Stimulated activated naive B cell treated with anti-CD40 and anti-IgM and Interleukin-4, amounts not matched to agents 10 μg/mL and 1 μg/mL and 100 μg/mL, for 72 hours (primary cell): ENCODE measurements around the gene CHPF2.

Experiments
- ATAC-seq, 2 donors: fragments of 150-1000 bp; cut with Tn5 transposase; replicated peaks; 2 replicates each; pipeline ENCODE4 v1.10.0; 2021; ENCODE audit warnings: moderate library complexity in 1 of 2
- DNase-seq: peaks from one replicate; pipeline ENCODE4 v3.0.0; 2021
- H3K27ac Mint-ChIP-seq: one replicate; pipeline ENCODE4 v1.8.0; 2022; ENCODE audit warnings: mild to moderate bottlenecking, mixed read lengths
- H3K27me3 Mint-ChIP-seq, 2 donors: one replicate each; pipeline ENCODE4 v1.8.0; 2022; ENCODE audit warnings: mixed read lengths in 2 of 2
- H3K36me3 Mint-ChIP-seq, 2 donors: one replicate each; pipeline ENCODE4 v1.8.0; 2022; ENCODE audit warnings: mixed read lengths in 2 of 2, mild to moderate bottlenecking in 1 of 2
- H3K4me1 Mint-ChIP-seq, 2 donors: one replicate each; pipeline ENCODE4 v1.8.0; 2022; ENCODE audit warnings: mixed read lengths in 2 of 2, mild to moderate bottlenecking in 1 of 2
- H3K4me3 Mint-ChIP-seq, 2 donors: one replicate each; pipeline ENCODE4 v1.8.0; 2022; ENCODE audit warnings: mild to moderate bottlenecking in 2 of 2, mixed read lengths in 2 of 2, moderate library complexity in 1 of 2
- H3K9me3 Mint-ChIP-seq, 2 donors: one replicate each; pipeline ENCODE4 v1.8.0; 2022; ENCODE audit warnings: mixed read lengths in 2 of 2, mild to moderate bottlenecking in 1 of 2

The CHPF2 gene

DNA sequence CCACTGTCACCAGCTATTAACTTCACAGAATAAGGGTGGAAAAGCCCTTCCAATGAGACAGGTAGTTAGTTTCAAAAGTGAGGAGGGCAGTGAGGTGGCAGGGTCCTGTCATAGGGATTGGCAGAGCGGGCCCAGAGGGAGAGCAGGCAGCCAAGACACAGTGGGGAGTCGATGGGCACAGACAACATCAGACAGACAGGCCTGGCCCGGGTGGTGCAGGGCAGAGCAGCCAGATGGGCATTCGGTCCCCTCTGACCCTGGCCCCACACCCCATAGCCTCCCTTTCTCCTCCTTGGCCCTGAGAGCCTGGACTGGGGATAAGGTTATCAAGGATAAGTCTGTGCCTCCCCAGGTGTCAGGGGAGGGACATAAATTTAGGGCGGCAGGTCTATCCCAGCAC lies 47.6 kb downstream of the CHPF2 start:
- Mint-ChIP-seq H3K27me3 (peaks cover 79 to 86% of the 10 kb centered on the region in 2 donors), H3K9me3 (peaks cover 0 to 4% of the 10 kb centered on the region in 2 donors)
- no peak for ATAC-seq

DNA sequence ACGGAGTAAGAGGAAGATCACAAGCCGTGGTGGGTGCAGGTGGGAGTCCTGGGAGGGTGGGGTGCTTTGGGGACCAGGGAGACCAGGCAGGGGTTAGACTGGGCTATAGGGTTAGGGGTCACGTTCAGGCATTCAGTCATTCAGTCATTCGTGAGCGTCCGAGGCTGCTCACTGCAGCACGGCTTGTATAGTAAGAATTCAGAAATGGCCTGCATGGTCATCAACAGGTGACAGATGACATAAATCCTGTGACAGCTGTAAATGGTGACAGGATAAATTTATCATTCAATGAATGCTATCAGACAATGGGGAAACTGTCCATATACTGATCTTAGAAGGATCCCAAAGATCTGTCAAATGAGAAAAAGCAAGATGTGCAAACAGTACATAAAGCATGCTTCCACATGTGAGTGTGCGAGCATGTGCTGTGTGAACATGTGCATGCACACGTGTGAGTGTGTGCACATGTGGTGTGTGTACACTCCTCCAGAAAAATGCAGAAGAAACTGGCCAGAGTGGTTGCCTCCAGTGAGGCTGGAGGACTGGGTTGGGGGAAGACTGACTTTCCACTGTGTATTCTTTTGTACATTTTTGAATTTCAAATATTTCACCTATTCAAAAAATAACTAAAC lies 48.2 kb downstream of the CHPF2 start:
- no peak overlapping the region for H3K4me3 Mint-ChIP-seq
- peaks cover 73 to 86% of the 10 kb centered on the region in 2 donors for H3K27me3 Mint-ChIP-seq
- H3K36me3 Mint-ChIP-seq: no peaks in the 10 kb centered on the region
- peaks cover 9 to 17% of the 10 kb centered on the region in 2 donors for H3K4me1 Mint-ChIP-seq
- peaks cover 0 to 4% of the 10 kb centered on the region in 2 donors for H3K9me3 Mint-ChIP-seq
- ATAC-seq: no peak
- DNase-seq: no peak
- H3K27ac Mint-ChIP-seq: no peak overlapping the region

More for the DNA sequence above, 47.6 kb downstream of the CHPF2 start:
- Mint-ChIP-seq H3K36me3 (no peaks in the 10 kb centered on the region), H3K4me3 (no peak overlapping the region), H3K4me1 (peaks cover 9 to 17% of the 10 kb centered on the region in 2 donors), H3K27ac (no peak overlapping the region)
- DNase-seq: no peak

DNA sequence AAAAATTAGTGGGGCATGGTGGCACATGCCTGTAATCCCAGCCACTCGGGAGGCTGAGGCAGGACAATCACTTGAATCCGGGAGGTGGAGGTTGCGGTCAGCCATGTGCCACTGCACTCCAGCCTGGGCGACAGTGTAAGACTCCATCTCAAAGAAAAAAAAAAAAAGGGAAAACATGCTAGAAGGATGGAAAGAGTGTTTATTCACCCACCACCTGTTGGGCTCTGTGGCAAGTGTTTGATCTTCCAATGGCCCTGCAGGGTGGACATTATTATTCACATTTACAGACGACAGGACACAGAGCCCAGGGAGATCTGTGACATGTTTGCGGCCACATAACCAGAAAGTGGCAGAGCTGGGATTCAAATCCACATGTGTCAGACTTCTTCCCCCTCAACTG lies 49.4 kb downstream of the CHPF2 start:
- peaks cover 62 to 75% of the 10 kb centered on the region in 2 donors for H3K27me3 Mint-ChIP-seq
- H3K36me3 Mint-ChIP-seq: no peaks in the 10 kb centered on the region
- ATAC-seq (no peak), DNase-seq (no peak)
- no peak overlapping the region for H3K27ac Mint-ChIP-seq
- no peak overlapping the region for H3K4me3 Mint-ChIP-seq
- H3K9me3 Mint-ChIP-seq: peaks cover 0 to 4% of the 10 kb centered on the region in 2 donors
- H3K4me1 Mint-ChIP-seq: peaks cover 0 to 6% of the 10 kb centered on the region in 2 donors

DNA sequence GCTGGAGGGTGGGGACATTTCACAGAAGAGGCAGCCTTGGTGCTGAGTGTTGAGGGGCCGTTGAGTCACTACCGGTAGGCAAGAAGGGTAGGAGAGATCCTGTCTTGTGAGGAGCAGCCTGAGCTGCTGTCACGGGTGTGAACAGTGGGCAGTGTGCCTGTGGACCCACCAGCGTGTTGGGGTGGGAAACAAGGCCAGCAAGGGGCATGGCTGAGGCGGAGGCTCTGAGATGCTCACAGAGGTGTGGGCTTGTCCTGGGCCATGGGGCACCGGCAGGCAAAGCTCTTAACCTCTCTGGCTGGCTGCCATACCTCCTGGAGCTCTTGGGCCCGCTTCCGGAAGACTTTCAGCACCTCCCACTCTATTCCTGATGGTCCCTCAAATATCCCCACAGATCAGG lies 49.8 kb downstream of the CHPF2 start:
- Mint-ChIP-seq H3K9me3 (peaks cover 0 to 4% of the 10 kb centered on the region in 2 donors), H3K4me3 (no peak overlapping the region), H3K4me1 (peaks cover 0 to 5% of the 10 kb centered on the region in 2 donors), H3K36me3 (no peaks in the 10 kb centered on the region), H3K27ac (no peak overlapping the region), H3K27me3 (peaks cover 61 to 76% of the 10 kb centered on the region in 2 donors)
- no peak for ATAC-seq
- DNase-seq: no peak

DNA sequence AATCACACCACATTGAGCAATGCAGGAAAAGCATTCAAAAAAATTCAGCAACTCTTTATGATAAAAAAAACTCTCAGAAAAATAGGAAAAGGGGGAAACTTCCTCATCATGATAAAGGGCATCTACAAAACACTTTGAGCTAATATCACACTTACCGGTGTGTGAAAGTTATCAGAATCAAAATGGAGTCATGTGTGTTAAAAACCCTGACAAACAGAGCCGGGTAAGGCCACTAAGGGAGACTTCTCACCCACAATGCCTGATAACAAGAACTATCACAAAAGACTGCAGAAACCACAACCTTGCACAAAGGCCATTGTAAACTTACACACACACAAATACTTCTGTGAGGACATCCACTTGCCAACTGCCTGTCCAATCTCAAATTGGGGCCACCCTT lies 51.0 kb downstream of the CHPF2 start:
- H3K9me3 Mint-ChIP-seq: peaks cover 0 to 4% of the 10 kb centered on the region in 2 donors
- ATAC-seq (no peak), DNase-seq (no peak)
- peaks cover 56 to 73% of the 10 kb centered on the region in 2 donors for H3K27me3 Mint-ChIP-seq
- H3K36me3 Mint-ChIP-seq: no peaks in the 10 kb centered on the region
- H3K4me3 Mint-ChIP-seq: no peak overlapping the region
- H3K27ac Mint-ChIP-seq: no peak overlapping the region
- H3K4me1 Mint-ChIP-seq: no peaks in the 10 kb centered on the region

DNA sequence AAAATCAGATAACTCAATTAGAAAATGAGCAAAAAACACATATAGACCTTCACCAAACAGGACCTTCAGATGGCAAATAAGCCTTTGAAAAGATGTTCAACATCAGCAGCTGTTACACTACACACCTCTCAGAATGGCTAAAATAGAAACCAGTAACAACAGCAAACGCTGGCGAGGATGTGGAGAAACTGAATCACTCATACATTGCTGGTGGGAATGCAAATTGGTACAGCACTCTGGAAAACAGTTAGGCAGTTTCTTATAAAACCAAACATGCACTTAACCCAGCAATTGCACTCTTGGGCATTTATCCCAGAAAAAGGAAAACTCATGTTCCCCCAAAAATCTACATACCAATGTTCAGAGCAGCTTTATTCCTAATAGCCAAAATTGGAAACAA lies 53.9 kb downstream of the CHPF2 start:
- no peak overlapping the region for H3K27ac Mint-ChIP-seq
- no peaks in the 10 kb centered on the region for H3K36me3 Mint-ChIP-seq
- no peaks in the 10 kb centered on the region for H3K4me1 Mint-ChIP-seq
- ATAC-seq (no peak), DNase-seq (no peak)
- H3K4me3 Mint-ChIP-seq: no peak overlapping the region
- H3K27me3 Mint-ChIP-seq: peaks cover 28 to 44% of the 10 kb centered on the region in 2 donors
- H3K9me3 Mint-ChIP-seq: peaks cover 0 to 4% of the 10 kb centered on the region in 2 donors
